Measurements from ENCODE around the gene SMAP1.
A peak's percentile ranks its signal among the peaks of the same experiment; 100 is the strongest.

The SMAP1 gene

GRCh38 chr6:70823651-70824050, 156.0 kb downstream of the SMAP1 start:
- Histone ChIP-seq H3K4me3 (ENCODE audit: low read depth in 1 of 5, low read length in 5 of 5) (no peak overlapping the region), H3K9me3 (ENCODE audit: control insufficient read depth in 5 of 5, low read length in 5 of 5) (no peaks in the 10 kb centered on the region), H3K36me3 (ENCODE audit: control insufficient read depth in 5 of 5, insufficient read depth in 5 of 5, low read length in 5 of 5) (peaks cover 0 to 8% (median 0%) of the 10 kb centered on the region in 5 donors), H3K27ac (ENCODE audit: low read depth, low read length) (no peak overlapping the region), H3K9ac (ENCODE audit: low read length in 5 of 5) (no peak overlapping the region), H3K4me1 (ENCODE audit: control insufficient read depth in 5 of 5, insufficient read depth in 5 of 5, low read length in 5 of 5) (peaks cover 0 to 11% (median 0%) of the 10 kb centered on the region in 5 donors), H3K27me3 (ENCODE audit: control insufficient read depth in 5 of 5, insufficient read depth in 4 of 5, low read length in 5 of 5) (no peaks in the 10 kb centered on the region)

GRCh38 chr6:70831427-70831826, 163.7 kb downstream of the SMAP1 start:
- Histone ChIP-seq H3K4me3 (ENCODE audit: low read depth in 1 of 5, low read length in 5 of 5) (no peak overlapping the region), H3K9me3 (ENCODE audit: control insufficient read depth in 5 of 5, low read length in 5 of 5) (peaks cover 0 to 5% (median 0%) of the 10 kb centered on the region in 5 donors), H3K9ac (ENCODE audit: low read length in 5 of 5) (no peak overlapping the region), H3K36me3 (ENCODE audit: control insufficient read depth in 5 of 5, insufficient read depth in 5 of 5, low read length in 5 of 5) (no peaks in the 10 kb centered on the region), H3K27me3 (ENCODE audit: control insufficient read depth in 5 of 5, insufficient read depth in 4 of 5, low read length in 5 of 5) (no peaks in the 10 kb centered on the region), H3K4me1 (ENCODE audit: control insufficient read depth in 5 of 5, insufficient read depth in 5 of 5, low read length in 5 of 5) (peaks cover 0 to 15% (median 3%) of the 10 kb centered on the region in 5 donors), H3K27ac (ENCODE audit: low read depth, low read length) (no peak overlapping the region)

DNA sequence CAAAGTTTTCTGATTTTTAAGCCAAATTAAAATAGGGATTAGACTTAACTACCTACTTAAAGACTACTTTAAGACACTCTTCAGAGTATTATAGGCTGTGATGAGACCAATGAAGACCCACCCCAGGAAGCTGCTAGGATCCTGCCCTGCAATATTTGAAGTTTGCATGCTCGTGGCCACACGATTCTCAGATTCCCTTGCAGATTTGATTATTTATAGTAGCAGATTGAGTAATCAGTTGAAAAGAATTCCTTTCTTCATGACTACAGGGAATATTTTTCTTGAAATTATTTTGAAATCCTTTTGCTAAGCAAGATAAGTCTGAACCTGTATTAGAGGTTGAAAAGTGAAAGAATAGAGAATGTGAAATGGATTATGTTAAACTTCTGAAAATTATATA, 166.8 kb downstream of the SMAP1 start:
- Histone ChIP-seq H3K9ac (ENCODE audit: low read length in 5 of 5) (no peak overlapping the region), H3K36me3 (ENCODE audit: control insufficient read depth in 5 of 5, insufficient read depth in 5 of 5, low read length in 5 of 5) (no peaks in the 10 kb centered on the region), H3K27me3 (ENCODE audit: control insufficient read depth in 5 of 5, insufficient read depth in 4 of 5, low read length in 5 of 5) (no peaks in the 10 kb centered on the region), H3K27ac (ENCODE audit: low read depth, low read length) (no peak overlapping the region), H3K4me3 (ENCODE audit: low read depth in 1 of 5, low read length in 5 of 5) (peak overlapping the region in 2 of 5 donors; percentile 15 to 37), H3K9me3 (ENCODE audit: control insufficient read depth in 5 of 5, low read length in 5 of 5) (peaks cover 0 to 5% (median 0%) of the 10 kb centered on the region in 5 donors), H3K4me1 (ENCODE audit: control insufficient read depth in 5 of 5, insufficient read depth in 5 of 5, low read length in 5 of 5) (peaks cover 0 to 15% (median 3%) of the 10 kb centered on the region in 5 donors)

DNA sequence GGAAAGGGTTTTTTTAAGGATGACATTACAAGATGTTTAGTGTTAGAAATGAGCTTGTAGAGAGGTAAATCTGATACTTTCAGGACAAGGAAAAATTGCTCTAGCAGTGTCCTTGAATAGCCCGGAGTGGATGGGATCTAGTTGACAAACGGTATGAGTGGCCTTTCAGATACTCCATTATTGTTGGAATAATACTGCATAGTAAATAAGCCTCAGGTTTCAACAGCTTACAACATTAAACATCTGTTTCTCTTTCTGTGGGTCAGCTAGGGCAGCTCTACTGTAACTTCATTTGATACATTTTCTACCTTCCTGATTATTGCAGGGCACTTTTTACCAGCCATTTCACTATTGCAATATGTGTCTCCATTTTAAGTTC, 171.2 kb downstream of the SMAP1 start:
- no peak overlapping the region for H3K27ac ChIP-seq (ENCODE audit: low read depth, low read length)
- H3K4me3 ChIP-seq (ENCODE audit: low read depth in 1 of 5, low read length in 5 of 5) = no peak overlapping the region
- H3K9ac ChIP-seq (ENCODE audit: low read length in 5 of 5) = no peak overlapping the region
- no peaks in the 10 kb centered on the region for H3K9me3 ChIP-seq (ENCODE audit: control insufficient read depth in 5 of 5, low read length in 5 of 5)
- H3K27me3 ChIP-seq (ENCODE audit: control insufficient read depth in 5 of 5, insufficient read depth in 4 of 5, low read length in 5 of 5) = no peaks in the 10 kb centered on the region
- no peaks in the 10 kb centered on the region for H3K36me3 ChIP-seq (ENCODE audit: control insufficient read depth in 5 of 5, insufficient read depth in 5 of 5, low read length in 5 of 5)
- peaks cover 0 to 9% (median 2%) of the 10 kb centered on the region in 5 donors for H3K4me1 ChIP-seq (ENCODE audit: control insufficient read depth in 5 of 5, insufficient read depth in 5 of 5, low read length in 5 of 5)

DNA sequence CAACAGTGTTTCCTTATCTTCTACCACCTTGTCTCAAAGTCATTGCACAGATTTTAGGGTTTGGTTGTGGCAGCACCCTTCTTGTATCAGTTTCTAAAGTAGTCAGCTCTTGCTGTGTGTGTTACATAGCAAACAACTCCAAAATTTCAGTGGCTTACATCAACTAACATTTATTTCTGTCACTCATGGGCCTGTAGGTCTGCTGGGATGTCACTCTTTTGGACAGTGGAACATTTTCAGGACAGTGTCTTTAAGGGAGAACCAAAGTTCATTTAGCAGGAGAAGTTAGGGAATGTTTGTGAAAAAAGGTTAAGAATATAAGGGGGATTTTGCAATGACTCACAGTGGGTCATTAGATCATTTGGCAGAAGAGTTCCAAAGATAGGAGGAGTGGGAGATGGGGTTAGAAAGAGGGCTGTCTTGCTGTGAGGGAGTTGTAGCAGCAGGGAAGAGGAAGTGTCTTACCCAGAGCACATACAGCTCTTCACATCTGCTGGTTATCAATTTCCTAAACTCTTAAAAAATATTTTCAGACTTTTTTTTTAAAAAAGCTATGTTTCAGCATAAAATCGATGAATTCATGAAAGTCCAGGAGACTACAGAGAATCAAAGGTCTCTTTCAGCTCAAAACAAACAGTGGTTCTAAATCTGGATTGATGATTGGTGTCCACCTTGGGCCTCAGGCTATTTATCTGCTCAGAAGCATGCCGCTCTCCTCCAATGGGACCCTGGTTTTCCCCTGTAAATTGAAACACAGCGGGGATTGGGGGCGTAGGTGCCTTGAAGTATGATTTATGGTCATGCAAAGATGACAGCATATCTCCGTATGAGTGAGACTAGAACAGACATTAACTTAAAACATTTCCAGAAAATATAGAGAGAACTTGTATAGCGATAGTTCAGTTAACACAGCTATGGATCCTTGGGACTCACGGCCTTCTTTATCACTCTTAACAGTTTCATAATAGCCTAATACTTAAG, 171.9 kb downstream of the SMAP1 start:
- H3K27ac ChIP-seq (ENCODE audit: low read depth, low read length) = no peak overlapping the region

GRCh38 chr6:70841112-70841511, 173.4 kb downstream of the SMAP1 start:
- Histone ChIP-seq H3K27ac (ENCODE audit: low read depth, low read length) (no peak overlapping the region), H3K4me3 (ENCODE audit: low read depth in 1 of 5, low read length in 5 of 5) (no peak overlapping the region), H3K4me1 (ENCODE audit: control insufficient read depth in 5 of 5, insufficient read depth in 5 of 5, low read length in 5 of 5) (no peaks in the 10 kb centered on the region), H3K36me3 (ENCODE audit: control insufficient read depth in 5 of 5, insufficient read depth in 5 of 5, low read length in 5 of 5) (peaks cover 0 to 4% (median 0%) of the 10 kb centered on the region in 5 donors), H3K9me3 (ENCODE audit: control insufficient read depth in 5 of 5, low read length in 5 of 5) (no peaks in the 10 kb centered on the region), H3K9ac (ENCODE audit: low read length in 5 of 5) (no peak overlapping the region), H3K27me3 (ENCODE audit: control insufficient read depth in 5 of 5, insufficient read depth in 4 of 5, low read length in 5 of 5) (no peaks in the 10 kb centered on the region)

More for the DNA sequence above, 171.9 kb downstream of the SMAP1 start:
- peaks cover 0 to 3% (median 0%) of the 10 kb centered on the region in 5 donors for H3K4me1 ChIP-seq (ENCODE audit: control insufficient read depth in 5 of 5, insufficient read depth in 5 of 5, low read length in 5 of 5)
- H3K4me3 ChIP-seq (ENCODE audit: low read depth in 1 of 5, low read length in 5 of 5) = no peak overlapping the region
- no peaks in the 10 kb centered on the region for H3K27me3 ChIP-seq (ENCODE audit: control insufficient read depth in 5 of 5, insufficient read depth in 4 of 5, low read length in 5 of 5)
- H3K9ac ChIP-seq (ENCODE audit: low read length in 5 of 5) = no peak overlapping the region
- H3K9me3 ChIP-seq (ENCODE audit: control insufficient read depth in 5 of 5, low read length in 5 of 5) = no peaks in the 10 kb centered on the region
- H3K36me3 ChIP-seq (ENCODE audit: control insufficient read depth in 5 of 5, insufficient read depth in 5 of 5, low read length in 5 of 5) = no peaks in the 10 kb centered on the region

DNA sequence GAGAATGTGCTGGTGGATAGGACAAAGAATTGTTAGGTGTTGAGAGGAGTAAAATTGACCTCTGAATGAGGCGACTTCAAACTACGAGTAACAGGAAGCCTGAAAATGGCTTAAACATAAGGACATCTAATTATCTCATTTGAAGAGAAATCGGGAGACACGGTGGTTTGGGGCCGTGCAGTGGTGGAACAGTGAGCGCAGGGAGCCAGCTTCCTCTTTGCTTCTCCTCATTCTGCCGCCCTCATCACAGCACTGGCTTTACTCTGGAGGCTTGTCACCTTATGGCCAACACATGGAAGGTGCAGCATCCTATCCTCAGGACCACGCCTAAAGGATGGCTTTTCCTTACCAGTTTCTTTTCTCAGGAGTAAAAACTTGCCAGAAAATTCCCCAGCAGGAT, 174.9 kb downstream of the SMAP1 start:
- Histone ChIP-seq H3K4me3 (ENCODE audit: low read depth in 1 of 5, low read length in 5 of 5) (no peak overlapping the region), H3K4me1 (ENCODE audit: control insufficient read depth in 5 of 5, insufficient read depth in 5 of 5, low read length in 5 of 5) (no peaks in the 10 kb centered on the region), H3K27ac (ENCODE audit: low read depth, low read length) (no peak overlapping the region), H3K27me3 (ENCODE audit: control insufficient read depth in 5 of 5, insufficient read depth in 4 of 5, low read length in 5 of 5) (no peaks in the 10 kb centered on the region), H3K9ac (ENCODE audit: low read length in 5 of 5) (no peak overlapping the region), H3K36me3 (ENCODE audit: control insufficient read depth in 5 of 5, insufficient read depth in 5 of 5, low read length in 5 of 5) (peaks cover 0 to 13% (median 0%) of the 10 kb centered on the region in 5 donors), H3K9me3 (ENCODE audit: control insufficient read depth in 5 of 5, low read length in 5 of 5) (no peaks in the 10 kb centered on the region)

GRCh38 chr6:70843328-70843918, 175.7 kb downstream of the SMAP1 start:
- Histone ChIP-seq H3K9me3 (ENCODE audit: control insufficient read depth in 5 of 5, low read length in 5 of 5) (no peaks in the 10 kb centered on the region), H3K27ac (ENCODE audit: low read depth, low read length) (no peak overlapping the region), H3K27me3 (ENCODE audit: control insufficient read depth in 5 of 5, insufficient read depth in 4 of 5, low read length in 5 of 5) (no peaks in the 10 kb centered on the region), H3K4me3 (ENCODE audit: low read depth in 1 of 5, low read length in 5 of 5) (no peak overlapping the region), H3K4me1 (ENCODE audit: control insufficient read depth in 5 of 5, insufficient read depth in 5 of 5, low read length in 5 of 5) (no peaks in the 10 kb centered on the region), H3K9ac (ENCODE audit: low read length in 5 of 5) (no peak overlapping the region), H3K36me3 (ENCODE audit: control insufficient read depth in 5 of 5, insufficient read depth in 5 of 5, low read length in 5 of 5) (peaks cover 0 to 13% (median 0%) of the 10 kb centered on the region in 5 donors)

- H3K4me1 ChIP-seq (ENCODE audit: control insufficient read depth in 5 of 5, insufficient read depth in 5 of 5, low read length in 5 of 5) = no peaks in the 10 kb centered on the region
- no peak overlapping the region for H3K4me3 ChIP-seq (ENCODE audit: low read depth in 1 of 5, low read length in 5 of 5)
- no peaks in the 10 kb centered on the region for H3K27me3 ChIP-seq (ENCODE audit: control insufficient read depth in 5 of 5, insufficient read depth in 4 of 5, low read length in 5 of 5)
- no peaks in the 10 kb centered on the region for H3K9me3 ChIP-seq (ENCODE audit: control insufficient read depth in 5 of 5, low read length in 5 of 5)
- peaks cover 0 to 13% (median 0%) of the 10 kb centered on the region in 5 donors for H3K36me3 ChIP-seq (ENCODE audit: control insufficient read depth in 5 of 5, insufficient read depth in 5 of 5, low read length in 5 of 5)
- no peak overlapping the region for H3K9ac ChIP-seq (ENCODE audit: low read length in 5 of 5)
- H3K27ac ChIP-seq (ENCODE audit: low read depth, low read length) = no peak overlapping the region
Observed at GRCh38 chr6:70844301-70844700, 176.6 kb downstream of the SMAP1 start.

- Histone ChIP-seq H3K4me1 (ENCODE audit: control insufficient read depth in 5 of 5, insufficient read depth in 5 of 5, low read length in 5 of 5) (no peaks in the 10 kb centered on the region), H3K27me3 (ENCODE audit: control insufficient read depth in 5 of 5, insufficient read depth in 4 of 5, low read length in 5 of 5) (no peaks in the 10 kb centered on the region), H3K4me3 (ENCODE audit: low read depth in 1 of 5, low read length in 5 of 5) (no peak overlapping the region), H3K9ac (ENCODE audit: low read length in 5 of 5) (no peak overlapping the region), H3K9me3 (ENCODE audit: control insufficient read depth in 5 of 5, low read length in 5 of 5) (no peaks in the 10 kb centered on the region), H3K36me3 (ENCODE audit: control insufficient read depth in 5 of 5, insufficient read depth in 5 of 5, low read length in 5 of 5) (peaks cover 0 to 13% (median 0%) of the 10 kb centered on the region in 5 donors), H3K27ac (ENCODE audit: low read depth, low read length) (no peak overlapping the region)
Observed at GRCh38 chr6:70846207-70846835, 178.6 kb downstream of the SMAP1 start.
